GM12878 (cell line): ENCODE data around the gene ARHGDIA. TPM values are rescaled to one million over a fixed set of nuclear protein-coding genes. Genes with fewer than 3 reads are reported as not detected.

Experiments
- EED ChIP-seq: sonication (generic); IDR thresholded peaks from 2 replicates; pipeline ENCODE4 v1.6.1; 2016; ENCODE audit warnings: antibody characterized with exemption, low read depth
- HDAC2 ChIP-seq: fragments of 200-600 bp; sonication (generic); IDR thresholded peaks from 2 replicates; pipeline ENCODE4 v1.6.1; 2017
- IRF5 ChIP-seq: fragments of 450-650 bp; IDR thresholded peaks from 2 replicates; pipeline ENCODE4 v1.6.1; 2017; ENCODE audit warnings: borderline replicate concordance
- MAX ChIP-seq: IDR thresholded peaks from 2 replicates; pipeline ENCODE4 v1.6.1; 2012; ENCODE audit warnings: low read depth, low read length, improper control_type of control experiment
- MTA3 ChIP-seq: IDR thresholded peaks from 2 replicates; pipeline ENCODE4 v1.6.1; 2012; ENCODE audit warnings: low read length, inconsistent platforms, borderline replicate concordance
- MYC ChIP-seq: IDR thresholded peaks from 2 replicates; pipeline ENCODE4 v1.6.1; 2011; ENCODE audit warnings: mild to moderate bottlenecking, low read length, moderate library complexity, inconsistent platforms; ENCODE audit not compliant: insufficient read depth, insufficient replicate concordance, insufficient read length, severe bottlenecking
- PBX3 ChIP-seq: IDR thresholded peaks from 2 replicates; pipeline ENCODE4 v1.6.1; 2011; ENCODE audit warnings: mild to moderate bottlenecking, low read depth, low read length, moderate library complexity; ENCODE audit not compliant: insufficient replicate concordance
- POLR2AphosphoS5 ChIP-seq: IDR thresholded peaks from 2 replicates; pipeline ENCODE4 v1.6.1; 2011; ENCODE audit warnings: mild to moderate bottlenecking, low read length, inconsistent platforms
- PRDM15 ChIP-seq: fragments of 450-650 bp; formaldehyde crosslinking; IDR thresholded peaks from 2 replicates; pipeline ENCODE4 v1.4.0; 2020; ENCODE audit warnings: mild to moderate bottlenecking, moderate library complexity
- RB1 ChIP-seq: fragments of 450-650 bp; formaldehyde crosslinking; IDR thresholded peaks from 2 replicates; pipeline ENCODE4 v1.6.1; 2017; ENCODE audit warnings: mild to moderate bottlenecking, borderline replicate concordance
- RELA ChIP-seq: fragments of 450-650 bp; IDR thresholded peaks from 2 replicates; pipeline ENCODE4 v1.8.0; 2014; ENCODE audit warnings: borderline replicate concordance; ENCODE audit not compliant: partially characterized antibody
- SIX5 ChIP-seq: IDR thresholded peaks from 2 replicates; pipeline ENCODE4 v1.6.1; 2011; ENCODE audit warnings: mild to moderate bottlenecking, low read depth, low read length, moderate library complexity; ENCODE audit not compliant: severe bottlenecking
- SMC3 ChIP-seq: IDR thresholded peaks from 2 replicates; pipeline ENCODE4 v1.6.1; 2011; ENCODE audit warnings: low read length, improper control_type of control experiment, borderline replicate concordance
- YY1 ChIP-seq: IDR thresholded peaks from 2 replicates; pipeline ENCODE4 v1.6.1; 2011; ENCODE audit warnings: low read depth, mild to moderate bottlenecking, low read length
- polyA plus RNA-seq, 11 experiments: library from polyadenylated mRNA; depleted of rRNA in 4 of 11; unstranded in 6 of 11; stranded (reverse) in 5 of 11; fragments of >200 nt; fragmentation: Nextera tagmentation in 4 of 11; fragmentation: Illumina TruSeq in 1 of 11; extraction: Ambion mirVana in 4 of 11; extraction: Trizol in 1 of 11; gene quantifications; 1 replicate in 1 of 11; 2 replicates in 10 of 11; pipeline versions ENCODE4 v1.2.1 to v1.2.3, GENCODE V29; 2011 to 2016; ENCODE audit warnings: inconsistent platforms in 2 of 11, missing spikeins in 2 of 11, low read depth in 1 of 11
- total RNA-seq, 4 experiments: library from RNA; depleted of rRNA in 3 of 4; stranded (reverse); fragments of >200 nt in 3 of 4; fragmentation: Illumina TruSeq in 1 of 4; extraction: Trizol in 1 of 4; gene quantifications; 2 replicates each; pipeline versions ENCODE4 v1.2.1 to v1.2.3, GENCODE V29; 2013 to 2021
- TF ChIP-seq, protein P1 (sequence below), 3 experiments: IDR thresholded peaks in 2 of 3; conservative IDR thresholded peaks in 1 of 3; 2 replicates each; pipeline ENCODE4 v1.5.1; 2011; ENCODE audit warnings: low read depth in 3 of 3, low read length in 3 of 3, mild to moderate bottlenecking in 3 of 3, control low read depth in 2 of 3, moderate library complexity in 2 of 3, inconsistent platforms in 1 of 3, mixed read lengths in 1 of 3; ENCODE audit not compliant: control insufficient read depth in 2 of 3, insufficient read depth in 1 of 3; ENCODE audit errors: extremely low read depth in 1 of 3
- TF ChIP-seq, protein P2 (sequence below): fragments of 450-650 bp; IDR thresholded peaks from 2 replicates; pipeline ENCODE4 v1.6.1; 2016; ENCODE audit warnings: mild to moderate bottlenecking

The ARHGDIA gene
- total and polyA plus RNA-seq, 10 of the 15 experiments (the other 5 are each of a cell fraction or from before 2014, with no cell fraction given): 17.9 to 552 (median 169) TPM

- TF ChIP-seq IRF5 (no peak), POLR2AphosphoS5 (peak; percentile 56; the same call in 1 of the 2 replicates), SIX5 (no peak), YY1 (peak; percentile 97), MYC (peak; percentile 99), MTA3 (no peak; the same call in 1 of the 2 replicates), MAX (peak; percentile 91), PBX3 (no peak), EED (peak; percentile 59; the same call in 1 of the 2 replicates), SMC3 (no peak), RB1 (peak; percentile 91; the same call in 1 of the 2 replicates), HDAC2 (no peak), PRDM15 (CRISPR knock-in tag) (no peak), RELA (peak; percentile 82)
- TF ChIP-seq, protein P1, sequence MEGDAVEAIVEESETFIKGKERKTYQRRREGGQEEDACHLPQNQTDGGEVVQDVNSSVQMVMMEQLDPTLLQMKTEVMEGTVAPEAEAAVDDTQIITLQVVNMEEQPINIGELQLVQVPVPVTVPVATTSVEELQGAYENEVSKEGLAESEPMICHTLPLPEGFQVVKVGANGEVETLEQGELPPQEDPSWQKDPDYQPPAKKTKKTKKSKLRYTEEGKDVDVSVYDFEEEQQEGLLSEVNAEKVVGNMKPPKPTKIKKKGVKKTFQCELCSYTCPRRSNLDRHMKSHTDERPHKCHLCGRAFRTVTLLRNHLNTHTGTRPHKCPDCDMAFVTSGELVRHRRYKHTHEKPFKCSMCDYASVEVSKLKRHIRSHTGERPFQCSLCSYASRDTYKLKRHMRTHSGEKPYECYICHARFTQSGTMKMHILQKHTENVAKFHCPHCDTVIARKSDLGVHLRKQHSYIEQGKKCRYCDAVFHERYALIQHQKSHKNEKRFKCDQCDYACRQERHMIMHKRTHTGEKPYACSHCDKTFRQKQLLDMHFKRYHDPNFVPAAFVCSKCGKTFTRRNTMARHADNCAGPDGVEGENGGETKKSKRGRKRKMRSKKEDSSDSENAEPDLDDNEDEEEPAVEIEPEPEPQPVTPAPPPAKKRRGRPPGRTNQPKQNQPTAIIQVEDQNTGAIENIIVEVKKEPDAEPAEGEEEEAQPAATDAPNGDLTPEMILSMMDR (IDR thresholded peaks at IDR 0.05 in 2 of 3, conservative IDR thresholded peaks at IDR 0.05 in 1 of 3; ENCODE audit: control insufficient read depth in 2 of 3, extremely low read depth in 1 of 3, insufficient read depth in 1 of 3, low read depth in 3 of 3, low read length in 3 of 3): peak in 2 of 3 experiments; percentile 30 to 45; a peak in 3 of 6 replicates
- TF ChIP-seq, protein P2, sequence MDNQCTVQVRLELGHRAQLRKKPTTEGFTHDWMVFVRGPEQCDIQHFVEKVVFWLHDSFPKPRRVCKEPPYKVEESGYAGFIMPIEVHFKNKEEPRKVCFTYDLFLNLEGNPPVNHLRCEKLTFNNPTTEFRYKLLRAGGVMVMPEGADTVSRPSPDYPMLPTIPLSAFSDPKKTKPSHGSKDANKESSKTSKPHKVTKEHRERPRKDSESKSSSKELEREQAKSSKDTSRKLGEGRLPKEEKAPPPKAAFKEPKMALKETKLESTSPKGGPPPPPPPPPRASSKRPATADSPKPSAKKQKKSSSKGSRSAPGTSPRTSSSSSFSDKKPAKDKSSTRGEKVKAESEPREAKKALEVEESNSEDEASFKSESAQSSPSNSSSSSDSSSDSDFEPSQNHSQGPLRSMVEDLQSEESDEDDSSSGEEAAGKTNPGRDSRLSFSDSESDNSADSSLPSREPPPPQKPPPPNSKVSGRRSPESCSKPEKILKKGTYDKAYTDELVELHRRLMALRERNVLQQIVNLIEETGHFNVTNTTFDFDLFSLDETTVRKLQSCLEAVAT: no peak
These were observed 472 bp upstream of the ARHGDIA start (continued) for GRCh38 chr17:81871387-81872230.
